ENCODE data around the gene AATK. TPM values are rescaled to one million over a fixed set of nuclear protein-coding genes. Genes with fewer than 3 reads are reported as not detected.

Gene AATK
- total and polyA plus RNA-seq, 2 of the 13 experiments (the other 11 are each of a cell fraction or from before 2014, with no cell fraction given): 2.9 to 8.4 TPM

- TF ChIP-seq, protein P1, sequence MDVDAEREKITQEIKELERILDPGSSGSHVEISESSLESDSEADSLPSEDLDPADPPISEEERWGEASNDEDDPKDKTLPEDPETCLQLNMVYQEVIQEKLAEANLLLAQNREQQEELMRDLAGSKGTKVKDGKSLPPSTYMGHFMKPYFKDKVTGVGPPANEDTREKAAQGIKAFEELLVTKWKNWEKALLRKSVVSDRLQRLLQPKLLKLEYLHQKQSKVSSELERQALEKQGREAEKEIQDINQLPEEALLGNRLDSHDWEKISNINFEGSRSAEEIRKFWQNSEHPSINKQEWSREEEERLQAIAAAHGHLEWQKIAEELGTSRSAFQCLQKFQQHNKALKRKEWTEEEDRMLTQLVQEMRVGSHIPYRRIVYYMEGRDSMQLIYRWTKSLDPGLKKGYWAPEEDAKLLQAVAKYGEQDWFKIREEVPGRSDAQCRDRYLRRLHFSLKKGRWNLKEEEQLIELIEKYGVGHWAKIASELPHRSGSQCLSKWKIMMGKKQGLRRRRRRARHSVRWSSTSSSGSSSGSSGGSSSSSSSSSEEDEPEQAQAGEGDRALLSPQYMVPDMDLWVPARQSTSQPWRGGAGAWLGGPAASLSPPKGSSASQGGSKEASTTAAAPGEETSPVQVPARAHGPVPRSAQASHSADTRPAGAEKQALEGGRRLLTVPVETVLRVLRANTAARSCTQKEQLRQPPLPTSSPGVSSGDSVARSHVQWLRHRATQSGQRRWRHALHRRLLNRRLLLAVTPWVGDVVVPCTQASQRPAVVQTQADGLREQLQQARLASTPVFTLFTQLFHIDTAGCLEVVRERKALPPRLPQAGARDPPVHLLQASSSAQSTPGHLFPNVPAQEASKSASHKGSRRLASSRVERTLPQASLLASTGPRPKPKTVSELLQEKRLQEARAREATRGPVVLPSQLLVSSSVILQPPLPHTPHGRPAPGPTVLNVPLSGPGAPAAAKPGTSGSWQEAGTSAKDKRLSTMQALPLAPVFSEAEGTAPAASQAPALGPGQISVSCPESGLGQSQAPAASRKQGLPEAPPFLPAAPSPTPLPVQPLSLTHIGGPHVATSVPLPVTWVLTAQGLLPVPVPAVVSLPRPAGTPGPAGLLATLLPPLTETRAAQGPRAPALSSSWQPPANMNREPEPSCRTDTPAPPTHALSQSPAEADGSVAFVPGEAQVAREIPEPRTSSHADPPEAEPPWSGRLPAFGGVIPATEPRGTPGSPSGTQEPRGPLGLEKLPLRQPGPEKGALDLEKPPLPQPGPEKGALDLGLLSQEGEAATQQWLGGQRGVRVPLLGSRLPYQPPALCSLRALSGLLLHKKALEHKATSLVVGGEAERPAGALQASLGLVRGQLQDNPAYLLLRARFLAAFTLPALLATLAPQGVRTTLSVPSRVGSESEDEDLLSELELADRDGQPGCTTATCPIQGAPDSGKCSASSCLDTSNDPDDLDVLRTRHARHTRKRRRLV (CRISPR knock-in tag; IDR thresholded peaks at IDR 0.05): no peak; the same call in 1 of the 2 replicates
- TF ChIP-seq PITX1 (CRISPR knock-in tag; IDR thresholded peaks at IDR 0.05): peak; percentile 87; the same call in 1 of the 2 replicates
- no peak for TF ChIP-seq STAT5B (CRISPR knock-in tag; IDR thresholded peaks at IDR 0.05)
- no peak for TF ChIP-seq ZNF432 (CRISPR knock-in tag; IDR thresholded peaks at IDR 0.05; ENCODE audit: borderline replicate concordance)
- peak; percentile 63; the same call in 1 of the 2 replicates for TF ChIP-seq E2F5 (CRISPR knock-in tag; conservative IDR thresholded peaks at IDR 0.05)
- TF ChIP-seq MLX (CRISPR knock-in tag; IDR thresholded peaks at IDR 0.05): peak; percentile 69; the same call in 1 of the 2 replicates
- no peak for TF ChIP-seq RFX1 (IDR thresholded peaks at IDR 0.05)
- peak; percentile 65; the same call in 1 of the 2 replicates for TF ChIP-seq ZNF564 (CRISPR knock-in tag; IDR thresholded peaks at IDR 0.05)
- peak; percentile 89 for TF ChIP-seq SKI (IDR thresholded peaks at IDR 0.05; ENCODE audit: partially characterized antibody)
- peak; percentile 99 to 100 for TF ChIP-seq HMGXB4 (CRISPR knock-in tag; IDR thresholded peaks at IDR 0.05; ENCODE audit: borderline replicate concordance in 1 of 2, low read depth in 1 of 2)
- TF ChIP-seq, protein P2, sequence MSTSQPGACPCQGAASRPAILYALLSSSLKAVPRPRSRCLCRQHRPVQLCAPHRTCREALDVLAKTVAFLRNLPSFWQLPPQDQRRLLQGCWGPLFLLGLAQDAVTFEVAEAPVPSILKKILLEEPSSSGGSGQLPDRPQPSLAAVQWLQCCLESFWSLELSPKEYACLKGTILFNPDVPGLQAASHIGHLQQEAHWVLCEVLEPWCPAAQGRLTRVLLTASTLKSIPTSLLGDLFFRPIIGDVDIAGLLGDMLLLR (CRISPR knock-in tag; IDR thresholded peaks at IDR 0.05): peak; percentile 72
- TF ChIP-seq BRD4 (CRISPR knock-in tag; IDR thresholded peaks at IDR 0.05): peak; percentile 92
- TF ChIP-seq, protein P3, sequence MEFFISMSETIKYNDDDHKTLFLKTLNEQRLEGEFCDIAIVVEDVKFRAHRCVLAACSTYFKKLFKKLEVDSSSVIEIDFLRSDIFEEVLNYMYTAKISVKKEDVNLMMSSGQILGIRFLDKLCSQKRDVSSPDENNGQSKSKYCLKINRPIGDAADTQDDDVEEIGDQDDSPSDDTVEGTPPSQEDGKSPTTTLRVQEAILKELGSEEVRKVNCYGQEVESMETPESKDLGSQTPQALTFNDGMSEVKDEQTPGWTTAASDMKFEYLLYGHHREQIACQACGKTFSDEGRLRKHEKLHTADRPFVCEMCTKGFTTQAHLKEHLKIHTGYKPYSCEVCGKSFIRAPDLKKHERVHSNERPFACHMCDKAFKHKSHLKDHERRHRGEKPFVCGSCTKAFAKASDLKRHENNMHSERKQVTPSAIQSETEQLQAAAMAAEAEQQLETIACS (CRISPR knock-in tag; IDR thresholded peaks at IDR 0.05): peak; percentile 76
- no peak for TF ChIP-seq TIGD3 (CRISPR knock-in tag; IDR thresholded peaks at IDR 0.05; ENCODE audit: borderline replicate concordance)
- no peak for TF ChIP-seq PCBP2 (optimal IDR thresholded peaks at IDR 0.05; ENCODE audit: low read depth, low read length, poor library complexity, severe bottlenecking)
Observed at GRCh38 chr17:81101614-81102306, 64.3 kb downstream of the AATK start (continued).

All from HepG2 (cell line).